Pons (tissue), 1 donor: ENCODE data around the gene OR13C2.
"Not testable (repeated sequence)": the region's sequence is repeated elsewhere in the genome, so short reads cannot be mapped to it uniquely, and the experiment has no call there.

Experiments
- DNase-seq: peaks from one replicate; pipeline ENCODE4 v3.0.0-alpha.2; 2016; ENCODE audit warnings: low spot score

OR13C2 gene

GRCh38 chr9:104605527-104605926, at the start of gene OR13C2:
Gene OR13C2, minus strand, starts transcription at chr9:104605627. Its CDS starts 0 bp downstream, at chr9:104605627.
- not testable (repeated sequence) for DNase-seq

- no peak for DNase-seq
These were observed 30.0 kb upstream of the OR13C2 start for GRCh38 chr9:104635456-104635855.

- no peak for DNase-seq
These were observed 28.6 kb upstream of the OR13C2 start for GRCh38 chr9:104633976-104634520.

GRCh38 chr9:104625964-104626363, 20.5 kb upstream of the OR13C2 start:
- DNase-seq = not testable (repeated sequence)

GRCh38 chr9:104618104-104618503, 12.7 kb upstream of the OR13C2 start, which contains the start of gene OR13C9:
Gene OR13C9, minus strand, starts transcription at chr9:104618204. Its CDS starts 0 bp downstream, at chr9:104618204.
- DNase-seq = no peak

- DNase-seq = no peak
These were observed 12.0 kb upstream of the OR13C2 start for GRCh38 chr9:104617418-104617817.

- no peak for DNase-seq
These were observed 5.8 kb upstream of the OR13C2 start for GRCh38 chr9:104611213-104611612.

- peak; percentile 5 for DNase-seq
These were observed 2.9 kb upstream of the OR13C2 start for GRCh38 chr9:104608336-104608735.

- no peak for DNase-seq
These were observed 725 bp upstream of the OR13C2 start for GRCh38 chr9:104606152-104606551.

GRCh38 chr9:104604801-104605200, 626 bp downstream of the OR13C2 start:
- no peak for DNase-seq

GRCh38 chr9:104599313-104599712, 6.1 kb downstream of the OR13C2 start, which contains the start of gene OR13C5:
Gene OR13C5, minus strand, starts transcription at chr9:104599413. Its CDS starts 0 bp downstream, at chr9:104599413.
- not testable (repeated sequence) for DNase-seq

- DNase-seq = not testable (repeated sequence)
These were observed 6.7 kb downstream of the OR13C2 start for GRCh38 chr9:104598749-104599148.

GRCh38 chr9:104589626-104590025, 15.8 kb downstream of the OR13C2 start:
- DNase-seq = no peak

- DNase-seq = no peak
These were observed 18.8 kb downstream of the OR13C2 start for GRCh38 chr9:104586496-104587180.

- no peak for DNase-seq
These were observed 24.9 kb downstream of the OR13C2 start for GRCh38 chr9:104580562-104580961.

GRCh38 chr9:104577263-104577662, 28.2 kb downstream of the OR13C2 start:
- DNase-seq = no peak

- DNase-seq = no peak
These were observed 30.0 kb downstream of the OR13C2 start for GRCh38 chr9:104575456-104575855.

GRCh38 chr9:104572612-104573011, 32.8 kb downstream of the OR13C2 start:
- no peak for DNase-seq

- no peak for DNase-seq
These were observed 36.6 kb downstream of the OR13C2 start, which contains the start of gene OR13C8 for GRCh38 chr9:104568868-104569267. Gene OR13C8, plus strand, starts transcription at chr9:104569168. Its CDS starts 0 bp downstream, at chr9:104569168.

GRCh38 chr9:104564358-104564757, 41.1 kb downstream of the OR13C2 start:
- no peak for DNase-seq

GRCh38 chr9:104556830-104557634, 48.4 kb downstream of the OR13C2 start:
- DNase-seq = no peak

GRCh38 chr9:104555521-104555920, 49.9 kb downstream of the OR13C2 start:
- DNase-seq = no peak
